ENCODE data around the gene DCST1.

DNA sequence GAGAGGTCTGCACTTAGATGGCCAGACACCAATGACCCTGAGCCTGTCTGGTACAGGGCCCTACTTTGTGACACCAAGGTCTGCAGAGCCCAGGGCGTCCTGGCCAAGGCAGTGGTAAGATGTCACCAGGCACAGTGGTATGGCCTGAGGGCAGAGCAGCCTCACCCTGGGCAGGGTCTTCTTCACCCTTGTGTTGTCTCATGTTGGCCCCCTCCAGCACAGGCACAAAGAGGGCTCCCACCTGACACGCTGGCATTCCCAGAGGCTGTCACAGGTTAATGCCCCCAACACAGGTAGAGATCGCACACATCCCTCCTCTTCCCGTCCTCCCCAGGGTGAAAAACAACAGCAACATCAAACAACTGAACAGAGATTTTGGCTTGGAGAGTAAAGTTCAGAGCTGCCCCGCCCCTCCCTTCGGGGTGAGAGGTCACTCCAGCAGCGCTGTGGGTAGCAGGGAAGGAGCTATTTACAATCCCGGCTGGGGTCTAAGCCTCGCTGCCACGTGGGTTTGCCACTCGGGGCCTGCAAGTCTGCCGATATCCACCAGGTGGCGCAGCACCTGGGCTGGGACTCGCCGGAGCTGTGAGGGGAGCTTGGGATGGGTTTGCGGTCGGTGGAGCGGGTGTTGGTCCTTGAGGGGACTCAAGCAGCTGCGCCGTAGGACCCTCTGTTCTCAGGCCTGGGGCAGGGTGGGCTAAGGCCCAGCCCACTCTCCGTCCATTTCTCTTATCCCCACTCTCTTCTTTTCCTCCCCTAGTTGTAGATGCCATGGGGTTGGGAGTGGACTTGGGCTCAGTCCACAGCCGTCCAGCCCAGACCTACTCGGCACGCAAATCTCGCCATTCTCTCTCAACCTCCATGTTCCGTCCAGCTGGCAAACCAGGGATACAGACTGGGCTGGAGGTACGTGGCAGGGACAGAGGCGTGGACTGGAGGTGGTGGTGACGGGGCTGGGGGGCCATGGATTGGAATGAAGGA is 57.7 kb downstream of the DCST1 start:
- TF ChIP-seq CTCF (conservative IDR thresholded peaks at IDR 0.05 in 1 of 2, IDR thresholded peaks at IDR 0.05 in 1 of 2; ENCODE audit: low read depth in 1 of 2, low read length in 2 of 2) (peak; percentile 88 to 91), EZH2 (IDR thresholded peaks at IDR 0.05; ENCODE audit: low read length, missing control alignments) (no peak)
